GM18861 (cell line): Measurements from ENCODE around the gene SEC61B.
A peak's percentile ranks its signal among the peaks of the same experiment; 100 is the strongest.
"Not testable (repeated sequence)": the region's sequence is repeated elsewhere in the genome, so short reads cannot be mapped to it uniquely, and the experiment has no call there.

Source experiments
- ATAC-seq: cut with Tn5 transposase; IDR thresholded peaks from one replicate; pipeline ENCODE4 v1.9.1; 2021; ENCODE audit not compliant: unreplicated experiment

Gene SEC61B

GRCh38 chr9:99235926-99236634, 14.0 kb downstream of the SEC61B start:
- ATAC-seq = peak; percentile 93

DNA sequence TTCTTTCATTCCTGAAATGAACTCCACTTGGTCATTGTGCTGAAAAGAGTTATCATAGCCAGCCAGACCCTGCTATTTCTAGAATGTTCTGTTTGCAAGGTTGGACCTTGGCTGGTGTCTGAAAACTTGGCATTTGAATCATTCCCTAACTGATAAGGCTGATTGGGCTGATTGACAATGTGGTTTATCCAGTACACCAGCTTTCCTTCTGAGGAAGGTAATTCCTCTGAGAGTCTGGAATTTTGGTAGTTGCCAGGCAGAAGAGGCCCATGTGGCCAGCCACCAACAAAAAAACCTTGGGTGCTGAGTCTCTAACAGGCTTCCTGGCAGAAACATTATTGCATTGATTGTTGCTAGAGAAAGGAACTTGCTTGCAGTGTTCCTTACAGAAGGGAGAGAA, 15.3 kb downstream of the SEC61B start:
- no peak for ATAC-seq

DNA sequence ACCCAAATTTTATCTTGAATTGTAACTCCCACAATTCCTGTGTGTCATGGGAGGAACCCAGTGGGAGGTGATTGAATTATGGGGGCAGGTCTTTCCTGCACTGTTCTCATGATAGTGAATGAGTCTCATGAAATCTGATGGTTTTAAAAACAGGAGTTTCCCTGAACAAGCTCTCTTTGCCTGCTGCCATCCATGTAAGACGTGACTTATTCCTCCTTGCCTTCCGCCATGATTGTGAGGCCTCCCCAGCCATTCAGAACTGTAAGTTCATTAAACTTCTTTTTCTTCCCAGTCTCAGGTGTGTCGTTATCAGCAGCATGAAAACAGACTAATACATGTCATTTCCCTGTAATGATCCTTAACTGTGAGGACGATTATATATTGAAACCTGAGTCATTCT, 15.8 kb downstream of the SEC61B start:
- not testable (repeated sequence) for ATAC-seq

- ATAC-seq = no peak
These were observed 16.2 kb downstream of the SEC61B start for GRCh38 chr9:99238331-99238730.

GRCh38 chr9:99239341-99240060, 17.4 kb downstream of the SEC61B start:
- ATAC-seq = no peak

GRCh38 chr9:99241106-99241505, 19.0 kb downstream of the SEC61B start:
- ATAC-seq = no peak

- ATAC-seq = peak; percentile 92
These were observed 22.5 kb downstream of the SEC61B start for GRCh38 chr9:99244344-99245260.

DNA sequence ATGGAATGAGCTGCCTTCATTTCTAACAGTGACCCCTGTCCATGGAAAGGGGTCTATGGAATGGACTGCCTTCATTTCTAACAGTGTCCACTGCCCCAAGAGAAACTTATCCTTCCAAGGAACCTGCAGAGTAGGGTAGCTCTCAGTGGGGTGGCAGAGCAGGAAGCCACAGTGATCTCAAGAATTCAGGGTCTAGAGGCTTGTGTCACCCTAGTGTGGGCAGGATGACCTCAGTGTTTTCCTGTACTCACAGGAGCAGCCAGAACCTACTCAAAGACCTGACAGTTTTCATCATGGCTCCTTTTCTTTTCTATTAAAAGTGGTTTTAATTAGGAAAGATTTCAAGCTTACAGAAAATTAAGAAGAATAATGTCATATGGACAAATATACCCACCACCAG, 27.5 kb downstream of the SEC61B start:
- ATAC-seq = no peak

GRCh38 chr9:99251157-99251556, 29.1 kb downstream of the SEC61B start:
- no peak for ATAC-seq

GRCh38 chr9:99253134-99253533, 31.1 kb downstream of the SEC61B start:
- ATAC-seq = peak; percentile 26

GRCh38 chr9:99253772-99254431, 31.8 kb downstream of the SEC61B start:
- peak; percentile 79 for ATAC-seq

- no peak for ATAC-seq
These were observed 33.6 kb downstream of the SEC61B start for GRCh38 chr9:99255651-99256050.

GRCh38 chr9:99257723-99258389, 35.8 kb downstream of the SEC61B start:
- ATAC-seq = no peak

DNA sequence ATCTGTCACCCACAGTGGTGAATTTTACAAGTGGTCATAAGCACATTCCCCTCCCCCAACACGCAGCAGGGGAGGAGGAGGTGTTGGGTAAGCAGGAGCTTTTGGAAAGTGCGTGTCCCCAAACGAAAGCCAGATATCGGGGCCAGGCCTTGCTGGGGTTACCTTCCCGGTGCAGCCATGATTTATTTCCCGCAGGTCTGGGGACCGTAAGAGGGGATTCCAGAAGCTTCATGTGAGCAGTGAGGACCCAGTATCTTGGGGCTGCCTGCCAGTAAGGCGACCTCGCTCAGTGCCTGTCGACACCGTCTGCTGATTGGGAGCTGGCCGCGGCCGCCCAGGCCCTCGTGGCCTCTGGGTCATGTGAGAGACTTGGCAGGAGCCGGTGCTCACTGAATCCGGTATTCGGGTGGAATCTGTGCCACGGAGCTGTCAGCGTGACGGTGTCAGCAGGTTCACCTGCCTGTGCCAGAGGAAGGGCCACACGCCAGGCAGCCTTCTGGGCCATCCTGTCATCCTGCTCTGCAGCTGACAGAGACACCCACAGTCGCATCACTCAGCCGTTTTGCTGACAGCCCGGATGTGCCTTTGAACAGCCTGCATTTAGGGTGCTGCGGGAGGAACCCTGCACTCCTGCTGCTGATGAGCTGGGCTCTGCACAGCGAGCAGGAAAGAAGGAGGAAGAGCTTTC, 37.3 kb downstream of the SEC61B start:
- ATAC-seq = peak; percentile 42

- no peak for ATAC-seq
These were observed 39.8 kb downstream of the SEC61B start for GRCh38 chr9:99261923-99262322.

DNA sequence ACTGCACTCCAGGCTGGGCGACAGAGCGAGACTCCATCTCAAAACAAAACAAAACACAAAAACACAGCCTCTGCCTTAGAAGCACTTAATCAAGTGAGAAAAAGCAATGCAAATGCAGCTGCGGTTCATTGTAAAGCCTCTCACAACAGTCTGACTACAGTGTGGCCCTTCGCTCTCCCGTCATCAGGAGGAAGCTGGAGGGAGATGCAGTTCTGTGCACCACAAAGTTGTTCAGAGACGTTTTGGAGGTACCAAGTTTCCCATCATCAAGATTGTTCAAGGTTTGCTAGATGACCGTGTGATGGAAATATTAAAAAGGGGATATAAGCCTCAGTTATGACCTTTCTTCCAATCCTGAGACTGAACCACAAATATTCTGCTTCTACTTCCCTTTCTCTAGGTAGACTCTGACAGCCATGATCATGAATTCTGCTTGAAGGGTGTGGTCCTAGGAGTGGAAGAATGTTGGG, 40.9 kb downstream of the SEC61B start:
- peak; percentile 44 for ATAC-seq

DNA sequence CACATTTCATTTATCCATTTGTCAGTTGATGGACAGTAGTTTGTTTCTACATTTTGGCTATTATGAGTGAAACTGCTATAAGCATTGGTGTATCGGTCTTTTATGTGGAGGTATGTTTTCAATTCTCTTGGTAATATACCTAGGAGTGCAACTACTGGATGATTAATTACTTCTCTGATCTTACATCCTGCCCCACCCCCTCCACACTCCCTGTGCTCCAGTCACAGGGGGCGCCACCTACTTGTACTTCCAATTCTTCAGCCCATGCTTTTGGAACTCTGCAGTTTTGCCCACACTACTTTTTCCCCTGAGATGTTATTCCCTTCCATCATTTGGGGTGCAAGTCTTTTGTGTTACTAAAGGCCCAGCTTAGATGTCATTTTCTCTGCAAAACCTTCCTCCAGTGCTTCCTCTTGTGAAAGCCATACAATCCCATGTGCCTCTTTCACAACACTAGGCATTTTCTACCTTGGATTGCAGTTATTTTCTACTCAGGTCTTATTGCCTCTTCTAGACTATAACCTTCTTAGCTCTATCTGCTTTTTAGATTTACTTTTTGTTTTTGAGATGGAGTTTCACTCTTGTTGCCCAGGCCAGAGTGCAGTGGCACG, 42.1 kb downstream of the SEC61B start:
- no peak for ATAC-seq

- no peak for ATAC-seq
These were observed 43.6 kb downstream of the SEC61B start for GRCh38 chr9:99265691-99266090.
